ENCODE data around the gene C19orf12.
"Not testable (repeated sequence)": the region's sequence is repeated elsewhere in the genome, so short reads cannot be mapped to it uniquely, and the experiment has no call there.

C19orf12 gene

GRCh38 chr19:29727906-29728305 is 12.8 kb upstream of the C19orf12 start:
- no peak for DNase-seq (ENCODE audit: low read depth)

- DNase-seq (ENCODE audit: low read depth): no peak
Measured at GRCh38 chr19:29724746-29725145, 9.7 kb upstream of the C19orf12 start.

- DNase-seq (ENCODE audit: low read depth): peak; percentile 50
Measured at GRCh38 chr19:29724102-29724641, 9.1 kb upstream of the C19orf12 start.

GRCh38 chr19:29717051-29717450 is 2.0 kb upstream of the C19orf12 start:
- DNase-seq (ENCODE audit: low read depth): no peak

- DNase-seq (ENCODE audit: low read depth): peak; percentile 6
Measured at GRCh38 chr19:29715701-29716581, 880 bp upstream of the C19orf12 start.

- DNase-seq (ENCODE audit: low read depth): no peak
Measured at GRCh38 chr19:29714371-29714952, 599 bp downstream of the C19orf12 start.

GRCh38 chr19:29712744-29713516 is 2.1 kb downstream of the C19orf12 start:
- no peak for DNase-seq (ENCODE audit: low read depth)

GRCh38 chr19:29711584-29712132 is 3.4 kb downstream of the C19orf12 start:
- DNase-seq (ENCODE audit: low read depth): no peak

- not testable (repeated sequence) for DNase-seq (ENCODE audit: low read depth)
Measured at GRCh38 chr19:29709440-29709798, 5.6 kb downstream of the C19orf12 start.

GRCh38 chr19:29708554-29709439 is 6.3 kb downstream of the C19orf12 start:
- no peak for DNase-seq (ENCODE audit: low read depth)

GRCh38 chr19:29706635-29707034 is 8.4 kb downstream of the C19orf12 start:
- DNase-seq (ENCODE audit: low read depth): no peak

GRCh38 chr19:29705706-29706105 is 9.4 kb downstream of the C19orf12 start:
- DNase-seq (ENCODE audit: low read depth): no peak

GRCh38 chr19:29704562-29705558 is 10.2 kb downstream of the C19orf12 start:
- no peak for DNase-seq (ENCODE audit: low read depth)

- no peak for DNase-seq (ENCODE audit: low read depth)
Measured at GRCh38 chr19:29702963-29703320, 12.1 kb downstream of the C19orf12 start.

- DNase-seq (ENCODE audit: low read depth): no peak
Measured at GRCh38 chr19:29702161-29702962, 12.7 kb downstream of the C19orf12 start.

GRCh38 chr19:29700498-29700897 is 14.6 kb downstream of the C19orf12 start:
- no peak for DNase-seq (ENCODE audit: low read depth)

GRCh38 chr19:29699861-29700260 is 15.2 kb downstream of the C19orf12 start:
- no peak for DNase-seq (ENCODE audit: low read depth)

- DNase-seq (ENCODE audit: low read depth): no peak
Measured at GRCh38 chr19:29697523-29698261, 17.4 kb downstream of the C19orf12 start.

- DNase-seq (ENCODE audit: low read depth): no peak
Measured at GRCh38 chr19:29696565-29696846, 18.6 kb downstream of the C19orf12 start.
